ENCODE results near the gene JMJD4.

The JMJD4 gene

GRCh38 chr1:227769047-227769935 is 34.2 kb upstream of the JMJD4 start:
- DNase-seq (ENCODE audit: low read depth in 2 of 2) = no peak

- DNase-seq (ENCODE audit: low read depth in 2 of 2) = no peak
Observed at GRCh38 chr1:227768640-227769039, 33.5 kb upstream of the JMJD4 start.

DNA sequence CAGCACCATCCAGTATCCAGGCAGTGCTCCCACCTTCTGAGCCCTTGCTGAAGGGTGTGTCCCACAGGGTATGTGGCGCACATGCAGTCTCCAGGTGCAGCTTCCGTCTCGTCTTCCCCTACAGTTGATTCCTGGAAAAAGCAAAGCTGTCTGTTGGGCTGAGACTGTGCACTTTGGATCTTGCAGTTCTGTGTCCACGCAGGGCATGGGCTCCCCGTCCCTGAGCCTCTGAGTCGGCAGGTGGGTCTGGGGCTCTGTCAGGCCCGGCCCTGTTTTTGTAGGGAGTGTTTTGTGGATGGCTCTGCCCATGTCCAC is 33.0 kb upstream of the JMJD4 start:
- DNase-seq (ENCODE audit: low read depth in 2 of 2) = no peak

GRCh38 chr1:227767401-227768124 is 32.5 kb upstream of the JMJD4 start:
- no peak for DNase-seq (ENCODE audit: low read depth in 2 of 2)

- no peak for DNase-seq (ENCODE audit: low read depth in 2 of 2)
Observed at GRCh38 chr1:227766653-227767277, 31.7 kb upstream of the JMJD4 start.

DNA sequence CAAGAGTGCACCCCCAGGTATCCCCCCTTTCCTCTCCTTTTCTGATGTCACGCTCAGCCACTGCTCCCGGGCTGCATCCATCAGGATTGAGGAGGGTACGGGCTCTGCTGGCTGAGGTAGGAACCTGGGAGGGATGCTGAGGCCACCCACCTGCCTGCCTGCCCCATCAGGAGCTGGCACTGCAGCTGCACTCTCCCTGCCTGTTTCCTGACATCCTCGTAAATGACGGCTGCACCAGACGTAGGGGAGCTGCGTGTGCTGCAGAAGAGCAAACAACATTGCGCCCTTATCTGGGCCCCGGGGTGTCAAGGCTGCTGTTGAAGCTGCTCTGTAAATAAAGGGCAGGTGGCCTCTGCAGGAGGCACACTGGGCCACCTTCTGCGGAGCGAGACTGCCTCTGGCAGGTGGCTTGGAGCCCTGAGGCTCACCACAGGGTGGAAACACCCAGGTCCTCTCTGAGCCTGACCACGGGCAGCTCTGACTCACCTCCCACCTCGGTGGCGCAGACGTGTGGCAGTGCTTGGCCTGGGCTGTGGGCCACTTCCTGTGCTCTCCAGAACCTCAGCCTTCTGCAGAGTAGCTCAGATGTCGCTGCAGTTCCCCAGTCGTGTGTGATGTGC is 31.0 kb upstream of the JMJD4 start:
- peak; percentile 52 to 62 for DNase-seq (ENCODE audit: low read depth in 2 of 2)

GRCh38 chr1:227765261-227766014 is 30.3 kb upstream of the JMJD4 start:
- DNase-seq (ENCODE audit: low read depth in 2 of 2) = no peak

GRCh38 chr1:227764019-227764391 is 28.9 kb upstream of the JMJD4 start:
- DNase-seq (ENCODE audit: low read depth in 2 of 2) = no peak

- no peak for DNase-seq (ENCODE audit: low read depth in 2 of 2)
Observed at GRCh38 chr1:227763246-227764018, 28.3 kb upstream of the JMJD4 start.

DNA sequence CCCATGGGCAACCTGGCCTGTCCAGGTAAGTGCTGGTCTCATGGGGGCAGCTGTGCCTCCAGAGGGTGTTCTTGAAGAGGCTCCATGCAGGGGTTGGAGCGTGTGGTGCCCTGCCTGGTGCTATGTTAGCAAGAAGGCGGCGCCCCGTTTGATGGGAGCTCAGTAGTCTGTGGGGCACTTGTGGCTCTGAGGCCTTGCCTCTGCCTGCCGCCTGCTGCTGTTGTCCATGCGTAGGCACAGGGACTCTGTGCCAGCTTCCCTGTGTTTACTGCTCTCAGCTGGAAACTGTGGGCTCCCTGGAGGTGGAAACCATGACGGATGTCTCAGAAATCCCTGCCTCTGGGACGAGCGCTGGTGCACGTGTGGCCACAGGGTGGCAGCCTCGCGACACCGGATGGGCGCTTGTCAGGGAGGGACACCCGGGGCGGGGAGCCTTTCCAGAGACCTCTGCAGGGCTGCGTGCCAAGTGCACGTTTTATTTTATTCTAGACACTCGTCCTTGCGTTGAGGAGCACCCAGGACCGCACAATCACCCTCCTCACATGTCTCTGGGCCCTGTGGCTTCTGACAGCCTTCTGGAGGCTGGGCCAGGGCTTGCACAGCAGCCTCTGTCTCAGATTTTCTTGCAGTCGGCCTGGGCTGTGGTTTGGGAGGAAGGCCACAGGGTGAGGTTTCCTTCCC is 27.3 kb upstream of the JMJD4 start:
- DNase-seq (ENCODE audit: low read depth in 2 of 2) = peak; percentile 54 to 68

- no peak for DNase-seq (ENCODE audit: low read depth in 2 of 2)
Observed at GRCh38 chr1:227761621-227762230, 26.6 kb upstream of the JMJD4 start.

DNA sequence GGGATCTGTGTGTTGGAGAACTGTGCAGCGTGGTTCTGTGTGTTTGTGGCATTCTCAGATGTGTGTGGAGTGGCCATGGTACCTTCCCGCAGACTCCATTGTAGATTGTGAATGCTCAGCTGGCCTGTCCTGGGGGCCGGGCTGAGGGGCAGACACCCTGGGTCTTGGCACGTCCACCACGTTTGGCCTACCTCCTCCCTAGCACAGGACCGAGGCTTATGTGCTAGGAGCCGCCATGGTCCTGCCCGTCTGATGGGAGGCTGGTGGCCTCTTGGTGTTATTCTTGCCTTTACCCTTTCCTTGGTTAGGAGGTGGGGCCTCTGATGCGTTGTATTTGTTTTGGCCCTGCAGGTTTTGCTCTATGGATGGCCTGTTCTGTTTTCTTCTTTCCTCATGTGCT is 25.3 kb upstream of the JMJD4 start:
- no peak for DNase-seq (ENCODE audit: low read depth in 2 of 2)

- no peak for DNase-seq (ENCODE audit: low read depth in 2 of 2)
Observed at GRCh38 chr1:227759341-227760300, 24.5 kb upstream of the JMJD4 start.

- DNase-seq (ENCODE audit: low read depth in 2 of 2) = no peak
Observed at GRCh38 chr1:227758366-227758765, 23.3 kb upstream of the JMJD4 start.

GRCh38 chr1:227757781-227758180 is 22.7 kb upstream of the JMJD4 start:
- DNase-seq (ENCODE audit: low read depth in 2 of 2) = no peak

GRCh38 chr1:227756172-227756959 is 21.3 kb upstream of the JMJD4 start:
- DNase-seq (ENCODE audit: low read depth in 2 of 2) = no peak

DNA sequence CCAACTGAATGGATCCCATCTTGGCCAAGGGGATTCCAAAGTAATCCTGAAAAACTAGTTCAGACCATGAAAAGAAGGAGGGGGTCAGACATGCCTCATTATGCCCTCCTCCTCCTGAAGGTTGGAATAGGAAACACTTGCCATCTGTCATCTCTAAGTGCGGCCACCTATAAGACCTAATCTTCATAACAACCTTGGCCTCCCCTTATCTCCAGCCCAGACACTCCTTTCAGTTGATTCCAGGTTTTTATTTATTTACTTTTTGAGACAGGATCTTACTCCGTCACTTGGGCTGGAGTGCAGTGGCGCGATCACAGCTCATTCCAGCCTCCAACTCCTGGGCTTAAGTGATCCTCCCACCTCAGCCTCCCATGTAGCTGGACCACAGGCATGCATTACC is 19.9 kb upstream of the JMJD4 start:
- no peak for DNase-seq (ENCODE audit: low read depth in 2 of 2)
